GM19452 (cell line): Measurements from ENCODE around the gene THAP10.
"Not testable (repeated sequence)": the region's sequence is repeated elsewhere in the genome, so short reads cannot be mapped to it uniquely, and the experiment has no call there.

Source experiments
- ATAC-seq: cut with Tn5 transposase; IDR thresholded peaks from one replicate; pipeline ENCODE4 v1.9.1; 2021; ENCODE audit not compliant: unreplicated experiment

Gene THAP10

GRCh38 chr15:70879401-70879800, 12.8 kb downstream of the THAP10 start:
- ATAC-seq, result no peak

DNA sequence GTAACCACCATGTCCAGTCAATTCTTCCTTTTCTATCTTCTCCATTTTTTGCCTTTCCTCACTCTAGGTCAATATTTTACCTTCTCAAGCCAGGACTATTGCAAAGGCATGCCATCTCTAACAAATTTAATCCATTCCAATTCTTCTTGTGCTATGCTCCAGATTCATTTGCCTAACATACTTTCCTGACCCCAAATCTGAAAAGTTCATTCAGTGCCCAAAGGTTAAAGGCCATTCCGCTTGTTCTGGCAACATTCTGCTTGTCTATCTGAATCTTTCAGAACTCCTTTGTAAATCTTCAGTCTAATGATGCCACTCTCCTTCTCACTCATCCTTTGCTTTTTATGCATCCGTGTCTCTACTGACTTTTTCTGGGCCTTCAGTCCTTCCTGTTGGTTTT, 15.6 kb downstream of the THAP10 start:
- ATAC-seq, result no peak

GRCh38 chr15:70876011-70876410, 16.2 kb downstream of the THAP10 start:
- ATAC-seq, result no peak

GRCh38 chr15:70875001-70875782, 17.0 kb downstream of the THAP10 start:
- no peak for ATAC-seq

GRCh38 chr15:70873232-70874054, 18.8 kb downstream of the THAP10 start:
- ATAC-seq, result no peak

- ATAC-seq, result not testable (repeated sequence)
Measured at GRCh38 chr15:70871490-70871889, 20.7 kb downstream of the THAP10 start.

GRCh38 chr15:70870051-70870450, 22.2 kb downstream of the THAP10 start:
- ATAC-seq, result no peak

DNA sequence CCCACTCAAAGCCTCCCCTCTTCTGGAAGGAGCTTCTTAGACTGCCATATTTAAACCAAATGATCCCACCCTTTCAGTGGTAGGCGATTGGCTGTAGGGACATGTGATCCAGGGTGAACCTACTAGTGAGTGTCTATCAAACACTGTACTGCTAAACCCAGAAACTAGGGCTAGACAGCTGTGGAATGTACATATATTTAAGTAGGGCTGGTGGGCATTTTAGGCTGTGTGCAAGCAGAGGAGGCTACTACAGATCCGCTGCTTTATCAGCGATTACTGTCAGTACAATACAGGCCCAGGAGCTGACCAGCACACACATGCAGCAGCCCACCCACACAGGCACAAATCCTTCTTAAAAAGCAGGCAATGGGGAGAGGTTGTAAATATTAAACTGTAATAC, 22.9 kb downstream of the THAP10 start:
- no peak for ATAC-seq

DNA sequence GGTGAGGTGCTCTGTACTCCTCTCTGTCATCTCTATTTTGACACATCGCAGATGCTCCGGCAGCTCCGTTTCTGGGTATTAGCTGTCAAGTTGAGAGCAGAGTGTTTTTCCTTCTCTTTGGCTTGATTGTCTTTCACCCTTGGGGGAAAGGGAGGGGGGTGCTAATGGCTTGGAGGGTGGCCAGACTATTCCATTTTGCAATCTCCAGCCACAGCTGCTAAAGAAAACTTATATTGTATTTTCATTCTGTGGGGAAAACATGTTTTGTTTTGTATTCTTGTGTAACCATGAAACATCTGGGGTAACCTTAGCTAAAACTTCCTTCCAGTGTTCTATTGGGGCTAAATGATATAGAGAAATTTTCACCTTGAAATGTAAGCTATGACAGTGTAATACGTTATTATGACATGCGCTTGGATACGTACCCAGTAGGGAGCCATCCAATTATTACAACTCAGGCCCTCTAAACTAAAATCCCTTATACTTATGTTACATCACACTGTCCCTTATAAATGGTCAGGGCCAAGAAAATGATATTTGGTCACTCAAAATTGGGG, 24.2 kb downstream of the THAP10 start:
- no peak for ATAC-seq

GRCh38 chr15:70866982-70867641, 25.1 kb downstream of the THAP10 start:
- ATAC-seq, result no peak

GRCh38 chr15:70863450-70864218, 28.6 kb downstream of the THAP10 start:
- no peak for ATAC-seq

DNA sequence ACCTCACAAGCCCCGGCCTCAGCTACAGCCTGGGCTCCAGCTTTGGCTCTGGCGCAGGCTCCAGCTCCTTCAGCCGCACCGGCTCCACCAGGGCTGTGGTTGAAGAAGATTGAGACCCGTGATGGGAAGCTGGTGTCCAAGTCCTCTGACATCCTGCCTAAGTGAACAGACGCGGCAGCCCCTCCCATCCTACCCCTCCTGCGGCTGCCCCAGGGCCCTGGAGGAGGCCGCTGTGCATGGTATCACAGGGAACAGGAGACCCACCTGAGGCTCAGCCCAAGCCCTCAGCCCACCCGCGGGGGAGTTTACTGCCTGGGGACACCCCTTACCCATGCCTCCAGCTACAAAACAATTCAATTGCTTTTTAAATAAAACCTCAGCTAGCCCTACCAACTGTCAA, 32.2 kb downstream of the THAP10 start:
- ATAC-seq, result no peak

DNA sequence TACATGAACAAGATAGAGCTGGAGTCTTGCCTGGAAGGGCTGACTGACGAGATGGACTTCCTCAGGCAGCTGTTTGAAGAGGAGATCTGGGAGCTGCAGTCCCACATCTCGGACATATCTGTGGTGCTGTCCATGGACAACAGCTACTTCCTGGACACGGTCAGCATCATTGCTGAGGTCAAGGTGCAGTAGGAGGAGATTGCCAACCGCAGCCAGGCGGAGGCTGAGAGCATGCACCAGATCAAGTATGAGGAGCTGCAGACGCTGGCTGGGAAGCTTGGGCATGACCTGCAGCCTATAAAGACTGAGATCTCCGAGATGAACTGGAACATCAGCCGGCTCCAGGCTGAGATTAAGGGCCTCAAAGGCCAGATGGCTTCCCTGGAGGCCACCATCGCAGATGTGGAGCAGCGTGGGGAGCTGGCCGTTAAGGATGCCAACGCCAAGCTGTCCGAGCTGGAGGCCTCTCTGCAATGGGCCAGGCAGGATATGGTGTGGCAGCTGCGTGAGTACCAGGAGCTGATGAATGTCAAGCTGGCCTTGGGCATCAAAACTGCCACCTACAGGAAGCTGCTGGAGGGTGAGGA, 32.8 kb downstream of the THAP10 start:
- ATAC-seq, result no peak

DNA sequence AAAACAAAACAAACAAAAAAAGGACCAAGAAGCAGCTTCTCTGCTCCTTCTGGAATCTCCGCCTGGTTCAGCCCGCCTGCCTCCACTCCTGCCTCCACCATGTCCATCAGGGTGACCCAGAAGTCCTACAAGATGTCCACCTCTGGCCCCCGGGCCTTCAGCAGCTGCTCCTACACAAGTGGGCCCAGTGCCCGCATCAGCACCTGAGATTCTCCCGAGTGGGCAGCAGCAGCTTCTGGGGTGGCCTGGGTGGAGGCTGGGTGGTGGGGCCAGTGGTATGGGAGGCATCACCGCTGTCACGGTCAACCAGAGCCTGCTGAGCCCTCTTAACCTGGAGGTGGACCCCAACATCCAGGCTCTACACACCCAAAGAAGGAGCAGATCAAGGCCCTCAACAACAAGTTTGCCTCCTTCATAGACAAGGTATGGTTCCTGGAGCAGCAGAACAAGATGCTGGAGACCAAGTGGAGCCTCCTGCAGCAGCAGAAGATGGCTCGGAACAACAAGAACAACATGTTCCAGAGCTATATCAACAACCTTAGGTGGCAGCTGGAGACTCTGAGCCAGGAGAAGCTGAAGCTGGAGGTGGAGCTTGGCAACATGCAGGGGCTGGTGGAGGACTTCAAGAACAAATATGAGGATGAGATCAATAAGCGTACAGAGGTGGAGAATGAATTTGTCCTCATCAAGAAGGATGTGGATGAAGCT, 33.5 kb downstream of the THAP10 start:
- ATAC-seq, result not testable (repeated sequence)

- ATAC-seq, result no peak
Measured at GRCh38 chr15:70857562-70858285, 34.5 kb downstream of the THAP10 start.

DNA sequence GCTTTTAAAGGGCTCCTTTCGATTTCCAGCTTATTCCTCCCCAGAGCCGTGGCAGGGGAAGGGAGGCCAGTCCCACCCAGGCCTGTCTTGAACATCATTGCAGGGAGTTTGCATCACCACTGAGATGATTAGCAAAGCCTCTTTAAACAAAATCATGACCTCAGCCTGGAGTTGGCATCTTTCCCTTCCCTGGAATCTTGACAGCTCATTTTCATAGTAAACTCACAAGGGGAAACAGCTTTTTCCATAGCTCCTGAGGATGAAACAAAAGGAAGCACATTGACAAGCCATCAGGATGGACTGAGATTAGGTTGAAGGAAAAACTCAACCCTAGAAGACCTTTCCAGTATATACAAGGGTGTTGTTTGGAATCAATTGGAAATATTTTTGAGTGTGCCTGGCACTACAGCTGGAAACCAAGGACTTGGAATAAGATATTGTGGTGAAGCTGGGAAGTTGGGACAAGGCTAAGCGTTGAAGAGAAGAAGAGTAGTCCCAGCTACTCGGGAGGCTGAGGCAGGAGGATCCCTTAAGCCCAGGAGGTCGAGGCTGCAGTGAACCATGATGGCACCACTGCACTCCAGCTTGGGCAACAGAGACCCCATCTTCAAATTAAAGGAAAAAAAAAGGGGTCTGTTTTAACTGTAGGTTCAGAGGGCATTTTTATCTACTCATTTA, 35.2 kb downstream of the THAP10 start:
- ATAC-seq, result no peak

DNA sequence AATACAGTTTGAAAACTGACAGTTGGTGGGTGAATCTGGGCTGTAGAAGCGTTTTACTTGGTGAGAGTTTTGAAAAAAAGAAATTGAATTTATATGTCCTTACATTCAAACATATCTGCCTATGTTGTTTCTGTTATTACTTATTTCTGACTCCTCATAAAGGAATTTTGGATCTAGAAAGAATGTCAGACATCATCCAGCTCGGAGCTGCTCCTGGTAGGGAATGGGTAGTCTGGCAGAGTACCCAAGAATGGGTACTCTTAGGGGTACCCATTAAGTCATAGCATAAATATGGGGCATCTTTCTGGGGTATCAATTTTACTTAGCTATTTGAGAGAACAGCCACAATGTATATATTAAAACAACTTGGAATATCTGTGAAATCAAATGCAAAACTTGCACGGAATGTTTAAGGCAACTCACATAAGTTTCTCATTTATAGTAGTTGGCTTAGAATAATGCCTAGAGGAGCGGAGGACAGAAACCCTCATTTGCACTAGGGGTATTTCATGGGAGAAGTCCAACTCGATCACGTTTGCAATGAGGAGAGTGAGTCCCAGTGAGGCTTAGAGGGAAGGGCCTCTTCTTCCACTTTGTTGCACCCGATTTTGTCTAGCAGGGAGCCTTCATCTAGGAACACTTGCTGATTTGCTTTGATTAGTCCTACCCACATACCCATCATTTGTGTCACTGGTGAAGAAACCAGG, 35.9 kb downstream of the THAP10 start:
- ATAC-seq, result no peak

DNA sequence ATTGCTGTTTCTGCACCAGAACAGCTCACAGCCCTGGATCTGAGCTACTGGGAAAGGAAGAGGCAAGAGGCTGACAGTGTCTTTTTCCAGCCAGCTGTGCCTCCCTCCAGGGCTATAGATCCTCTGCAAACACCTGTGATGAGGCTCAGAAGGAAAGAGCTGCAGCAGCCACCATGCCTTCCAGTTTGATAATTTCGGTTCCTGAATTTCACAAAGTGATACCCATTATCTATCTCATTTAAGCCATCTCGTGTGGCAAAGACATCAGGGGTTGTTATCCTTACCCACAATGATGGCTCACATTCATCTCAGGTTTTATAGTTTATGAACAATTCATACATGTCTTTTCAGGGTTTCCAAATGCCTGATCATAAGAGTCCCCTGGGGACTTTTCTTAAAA, 36.5 kb downstream of the THAP10 start:
- ATAC-seq, result no peak
